ENCODE measurements around the gene AFF2.

Gene AFF2

DNA sequence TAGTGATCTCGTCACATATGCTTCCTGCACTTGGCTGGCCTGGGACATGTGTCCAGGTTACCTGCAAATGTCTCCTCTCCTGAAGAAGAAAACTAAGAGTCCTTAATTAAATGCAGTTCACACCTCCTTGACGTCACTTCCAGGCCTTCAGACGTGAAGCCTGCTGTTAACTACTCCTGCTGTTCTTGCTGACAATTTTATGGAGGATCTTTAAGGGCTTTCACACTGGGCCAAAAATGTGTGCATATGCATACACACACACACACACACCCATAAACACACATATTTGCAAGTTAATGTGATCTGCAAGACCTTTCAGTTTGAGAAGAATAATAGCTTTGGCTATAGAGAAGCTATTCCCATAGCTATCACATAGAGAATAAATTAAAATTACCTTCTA is 267.9 kb downstream of the AFF2 start:
- no peak for DNase-seq (ENCODE audit: low spot score)
- TF ChIP-seq, protein P1, sequence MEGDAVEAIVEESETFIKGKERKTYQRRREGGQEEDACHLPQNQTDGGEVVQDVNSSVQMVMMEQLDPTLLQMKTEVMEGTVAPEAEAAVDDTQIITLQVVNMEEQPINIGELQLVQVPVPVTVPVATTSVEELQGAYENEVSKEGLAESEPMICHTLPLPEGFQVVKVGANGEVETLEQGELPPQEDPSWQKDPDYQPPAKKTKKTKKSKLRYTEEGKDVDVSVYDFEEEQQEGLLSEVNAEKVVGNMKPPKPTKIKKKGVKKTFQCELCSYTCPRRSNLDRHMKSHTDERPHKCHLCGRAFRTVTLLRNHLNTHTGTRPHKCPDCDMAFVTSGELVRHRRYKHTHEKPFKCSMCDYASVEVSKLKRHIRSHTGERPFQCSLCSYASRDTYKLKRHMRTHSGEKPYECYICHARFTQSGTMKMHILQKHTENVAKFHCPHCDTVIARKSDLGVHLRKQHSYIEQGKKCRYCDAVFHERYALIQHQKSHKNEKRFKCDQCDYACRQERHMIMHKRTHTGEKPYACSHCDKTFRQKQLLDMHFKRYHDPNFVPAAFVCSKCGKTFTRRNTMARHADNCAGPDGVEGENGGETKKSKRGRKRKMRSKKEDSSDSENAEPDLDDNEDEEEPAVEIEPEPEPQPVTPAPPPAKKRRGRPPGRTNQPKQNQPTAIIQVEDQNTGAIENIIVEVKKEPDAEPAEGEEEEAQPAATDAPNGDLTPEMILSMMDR (IDR thresholded peaks at IDR 0.05; ENCODE audit: extremely low read depth, missing control alignments) = no peak

DNA sequence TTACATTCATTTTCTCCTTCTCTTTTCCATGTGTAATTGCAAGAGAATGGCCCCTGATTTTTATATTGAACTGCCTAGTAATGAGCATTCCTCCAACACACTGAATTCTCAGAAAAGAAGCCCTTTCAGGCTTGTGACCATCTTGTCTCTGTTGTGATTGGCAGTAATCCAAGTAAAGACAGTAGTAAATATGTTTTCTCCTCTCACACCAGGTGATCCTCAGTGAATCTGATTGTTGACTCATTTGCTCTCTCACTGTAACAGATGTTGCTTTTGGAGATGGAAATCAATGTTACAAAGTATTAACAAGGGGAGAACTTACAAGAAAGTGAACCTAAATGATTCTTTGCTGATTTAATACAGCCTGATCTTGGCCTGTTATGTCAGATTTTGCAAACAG is 271.0 kb downstream of the AFF2 start:
- TF ChIP-seq, protein P1 (IDR thresholded peaks at IDR 0.05; ENCODE audit: extremely low read depth, missing control alignments) = no peak
- no peak for DNase-seq (ENCODE audit: low spot score)

DNA sequence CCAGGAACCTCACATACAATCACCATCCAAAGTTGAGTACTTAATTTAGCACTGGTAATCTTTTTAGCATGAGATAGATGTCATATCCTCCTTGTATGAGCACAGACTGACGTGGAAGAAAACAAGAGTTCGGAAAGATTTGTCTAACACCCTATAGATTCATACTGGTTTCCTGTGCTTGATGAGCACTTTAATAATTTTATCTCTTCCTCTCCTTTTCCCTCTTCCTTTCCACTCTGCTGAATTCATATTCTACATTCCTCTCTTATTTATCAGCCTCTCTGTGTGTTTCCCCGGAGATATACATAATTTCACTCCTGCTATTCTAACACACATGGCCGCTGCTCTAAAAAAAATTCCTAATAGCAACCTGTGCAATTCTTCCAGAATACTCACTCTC is 273.9 kb downstream of the AFF2 start:
- no peak for DNase-seq (ENCODE audit: low spot score)

DNA sequence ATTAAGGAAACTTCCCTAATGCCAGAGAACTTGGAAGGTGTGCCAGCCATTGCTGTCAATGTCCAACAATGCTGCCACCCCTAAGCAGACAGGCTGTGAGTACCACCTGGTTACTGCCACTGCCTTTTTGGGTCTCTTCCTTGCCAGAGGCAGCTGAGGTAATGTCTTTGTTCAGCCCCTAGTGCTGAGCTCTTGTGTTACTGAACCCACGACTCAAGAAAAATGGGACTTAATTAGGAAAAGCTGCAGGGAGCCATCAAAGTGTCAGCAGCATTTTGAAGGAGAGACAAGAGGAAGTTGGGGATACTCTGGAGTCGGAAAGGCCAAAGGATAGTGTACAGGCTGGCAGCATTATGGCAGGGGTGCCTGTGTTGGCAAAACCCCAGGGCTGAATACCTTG is 283.7 kb downstream of the AFF2 start:
- DNase-seq (ENCODE audit: low spot score) = no peak
- TF ChIP-seq, protein P1 (IDR thresholded peaks at IDR 0.05; ENCODE audit: extremely low read depth, missing control alignments) = no peak

More for the DNA sequence above, 273.9 kb downstream of the AFF2 start:
- TF ChIP-seq, protein P1 (IDR thresholded peaks at IDR 0.05; ENCODE audit: extremely low read depth, missing control alignments) = no peak

DNA sequence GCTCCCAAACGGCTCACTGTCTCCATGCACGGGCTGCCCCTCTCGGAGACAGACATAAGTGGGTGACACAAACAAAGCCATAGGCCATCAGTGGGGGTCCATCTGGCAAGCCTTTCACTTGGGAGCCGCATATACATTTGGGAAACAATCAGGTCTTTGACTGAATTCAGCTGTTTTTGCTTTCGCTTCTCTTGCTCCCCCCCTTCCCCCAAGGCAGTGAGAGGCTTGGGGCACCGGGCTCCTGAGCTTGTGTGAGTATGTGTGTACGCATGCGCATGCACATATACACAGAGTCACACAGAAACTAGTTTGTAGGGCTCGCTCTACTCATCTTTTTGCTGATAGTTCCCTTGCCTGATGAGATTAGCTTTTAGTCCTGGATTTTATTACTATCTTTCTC is 284.4 kb downstream of the AFF2 start:
- TF ChIP-seq, protein P1 (IDR thresholded peaks at IDR 0.05; ENCODE audit: extremely low read depth, missing control alignments) = no peak
- peak; percentile 4 for DNase-seq (ENCODE audit: low spot score)

DNA sequence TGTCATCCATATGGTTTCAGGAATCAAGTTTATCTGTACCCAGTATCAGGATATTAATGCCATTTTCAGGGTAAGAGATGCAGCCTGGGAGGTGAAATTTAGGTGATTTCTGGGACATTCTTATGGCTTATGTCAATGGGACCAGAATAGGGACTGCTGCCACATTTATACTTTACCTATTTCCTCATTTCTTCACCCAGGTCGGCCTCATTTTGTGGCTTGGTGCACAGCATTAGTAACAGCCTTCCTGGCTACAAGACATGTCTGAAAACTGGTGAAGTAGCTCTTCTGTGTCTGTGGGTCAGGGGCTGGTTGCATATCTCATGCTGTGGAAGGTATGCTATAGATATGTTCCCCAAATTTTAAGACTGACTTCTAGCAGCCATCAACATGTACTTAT is 284.8 kb downstream of the AFF2 start:
- no peak for DNase-seq (ENCODE audit: low spot score)
- TF ChIP-seq, protein P1 (IDR thresholded peaks at IDR 0.05; ENCODE audit: extremely low read depth, missing control alignments) = no peak

DNA sequence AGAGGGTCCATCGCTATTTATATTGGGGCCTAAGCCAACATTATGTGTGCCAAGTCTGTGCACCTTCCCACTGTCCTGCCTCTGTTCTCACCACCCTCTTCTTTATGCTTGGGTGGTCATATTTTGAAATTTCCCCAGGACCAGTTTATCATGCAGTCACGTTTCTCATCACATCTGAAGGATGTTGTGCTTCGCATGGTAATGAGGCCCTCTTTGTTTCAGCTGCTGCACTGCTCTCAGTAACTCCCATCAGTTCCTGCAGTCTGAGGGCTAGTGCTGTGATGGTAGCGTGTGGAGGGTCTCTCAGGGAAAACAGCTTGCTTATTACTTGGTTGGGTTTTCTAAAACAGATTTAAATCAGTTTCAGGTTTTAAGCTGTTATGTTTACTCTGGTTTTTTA is 288.0 kb downstream of the AFF2 start:
- no peak for DNase-seq (ENCODE audit: low spot score)

More for the DNA sequence above, 288.0 kb downstream of the AFF2 start:
- TF ChIP-seq, protein P1 (IDR thresholded peaks at IDR 0.05; ENCODE audit: extremely low read depth, missing control alignments) = no peak

Measured in GM20000 (cell line).